OCI-LY7 (cell line): ENCODE measurements around the gene GDPD3.

ENCODE experiments used
- CTCF ChIP-seq: fragments of 200-600 bp; sonication (generic); conservative IDR thresholded peaks from 2 replicates; pipeline ENCODE4 v1.5.1; 2014; ENCODE audit warnings: mild to moderate bottlenecking, antibody characterized with exemption, low read length, moderate library complexity, mixed read lengths
- EZH2phosphoT487 ChIP-seq: fragments of 200-600 bp; sonication (generic); IDR thresholded peaks from 2 replicates; pipeline ENCODE4 v1.6.1; 2018; ENCODE audit warnings: low read depth, borderline replicate concordance, mild to moderate bottlenecking, mixed run types, antibody characterized with exemption, low read length, moderate library complexity, mixed read lengths

- TF ChIP-seq CTCF (no peak), EZH2phosphoT487 (no peak)
These were observed 41.9 kb upstream of the GDPD3 start for GRCh38 chr16:30155188-30155587.
